Measurements from ENCODE around the gene RNF115. TPM values are rescaled to one million over a fixed set of nuclear protein-coding genes. Genes with fewer than 3 reads are reported as not detected.

The RNF115 gene
- total and polyA plus RNA-seq, 2 of the 13 experiments (the other 11 are each of a cell fraction or from before 2014, with no cell fraction given): 6.0 to 10.1 TPM

DNA sequence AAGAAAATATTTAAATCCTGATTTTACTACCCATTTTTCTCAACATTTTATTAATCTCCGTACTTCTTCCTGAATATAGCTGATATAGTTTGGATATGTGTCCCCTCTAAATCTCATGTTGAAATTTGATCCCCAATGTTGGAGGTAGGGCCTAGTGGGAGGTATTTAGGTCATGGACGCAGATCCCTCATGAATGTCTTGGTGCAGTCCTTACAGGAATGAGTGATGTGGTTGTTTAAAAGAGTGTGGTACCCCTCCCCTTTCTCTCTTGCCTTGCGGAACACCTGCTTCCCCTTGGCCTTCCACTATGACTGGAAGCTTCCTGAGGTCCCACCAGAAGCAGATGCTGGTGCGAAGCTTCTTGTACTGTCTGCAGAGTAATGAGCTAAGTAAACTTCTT, 17.5 kb downstream of the RNF115 start:
- TF ChIP-seq ZNF589 (CRISPR knock-in tag; conservative IDR thresholded peaks at IDR 0.05) (no peak), SOX6 (IDR thresholded peaks at IDR 0.05) (no peak), SOX6 (CRISPR knock-in tag; IDR thresholded peaks at IDR 0.05) (no peak), ZNF382 (CRISPR knock-in tag; IDR thresholded peaks at IDR 0.05; ENCODE audit: borderline replicate concordance) (no peak), ZNF292 (CRISPR knock-in tag; IDR thresholded peaks at IDR 0.05; ENCODE audit: borderline replicate concordance, low read depth) (no peak), TAF1 (CRISPR knock-in tag; IDR thresholded peaks at IDR 0.05) (no peak), NFE2L2 (IDR thresholded peaks at IDR 0.05; ENCODE audit: low read length) (no peak), TSC22D2 (CRISPR knock-in tag; IDR thresholded peaks at IDR 0.05; ENCODE audit: borderline replicate concordance) (no peak), SNAPC2 (CRISPR knock-in tag; IDR thresholded peaks at IDR 0.05) (no peak), POLR2AphosphoS2 (IDR thresholded peaks at IDR 0.05; ENCODE audit: low read depth, low read length) (no peak), TBX2 (CRISPR knock-in tag; IDR thresholded peaks at IDR 0.05; ENCODE audit: borderline replicate concordance) (no peak)
- TF ChIP-seq, protein P1, sequence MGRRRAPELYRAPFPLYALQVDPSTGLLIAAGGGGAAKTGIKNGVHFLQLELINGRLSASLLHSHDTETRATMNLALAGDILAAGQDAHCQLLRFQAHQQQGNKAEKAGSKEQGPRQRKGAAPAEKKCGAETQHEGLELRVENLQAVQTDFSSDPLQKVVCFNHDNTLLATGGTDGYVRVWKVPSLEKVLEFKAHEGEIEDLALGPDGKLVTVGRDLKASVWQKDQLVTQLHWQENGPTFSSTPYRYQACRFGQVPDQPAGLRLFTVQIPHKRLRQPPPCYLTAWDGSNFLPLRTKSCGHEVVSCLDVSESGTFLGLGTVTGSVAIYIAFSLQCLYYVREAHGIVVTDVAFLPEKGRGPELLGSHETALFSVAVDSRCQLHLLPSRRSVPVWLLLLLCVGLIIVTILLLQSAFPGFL (CRISPR knock-in tag; IDR thresholded peaks at IDR 0.05): no peak
- TF ChIP-seq, protein P2, sequence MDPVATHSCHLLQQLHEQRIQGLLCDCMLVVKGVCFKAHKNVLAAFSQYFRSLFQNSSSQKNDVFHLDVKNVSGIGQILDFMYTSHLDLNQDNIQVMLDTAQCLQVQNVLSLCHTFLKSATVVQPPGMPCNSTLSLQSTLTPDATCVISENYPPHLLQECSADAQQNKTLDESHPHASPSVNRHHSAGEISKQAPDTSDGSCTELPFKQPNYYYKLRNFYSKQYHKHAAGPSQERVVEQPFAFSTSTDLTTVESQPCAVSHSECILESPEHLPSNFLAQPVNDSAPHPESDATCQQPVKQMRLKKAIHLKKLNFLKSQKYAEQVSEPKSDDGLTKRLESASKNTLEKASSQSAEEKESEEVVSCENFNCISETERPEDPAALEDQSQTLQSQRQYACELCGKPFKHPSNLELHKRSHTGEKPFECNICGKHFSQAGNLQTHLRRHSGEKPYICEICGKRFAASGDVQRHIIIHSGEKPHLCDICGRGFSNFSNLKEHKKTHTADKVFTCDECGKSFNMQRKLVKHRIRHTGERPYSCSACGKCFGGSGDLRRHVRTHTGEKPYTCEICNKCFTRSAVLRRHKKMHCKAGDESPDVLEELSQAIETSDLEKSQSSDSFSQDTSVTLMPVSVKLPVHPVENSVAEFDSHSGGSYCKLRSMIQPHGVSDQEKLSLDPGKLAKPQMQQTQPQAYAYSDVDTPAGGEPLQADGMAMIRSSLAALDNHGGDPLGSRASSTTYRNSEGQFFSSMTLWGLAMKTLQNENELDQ (CRISPR knock-in tag; IDR thresholded peaks at IDR 0.05; ENCODE audit: borderline replicate concordance): no peak
- POLR2A ChIA-PET: no interaction called here
- no peaks in the 10 kb centered on the region for H3K9me3 ChIP-seq (ENCODE audit: low read length)
- CTCF ChIA-PET (ENCODE audit: low intra/inter-chr PET ratio, low total read pairs): no interaction called here
- DNase-seq (ENCODE audit: low spot score) (no peak), ATAC-seq (no peak), FAIRE-seq (no peak)
- H3K4me2 ChIP-seq (ENCODE audit: low read depth, low read length): no peak overlapping the region
- no TSS peak for BruUV-seq (replicated peaks)
- no peak overlapping the region for H3K4me3 ChIP-seq (replicated peaks in 1 of 3; ENCODE audit: insufficient read depth in 1 of 3, low read depth in 2 of 3, low read length in 3 of 3)
- no peak overlapping the region for H3K27ac ChIP-seq (ENCODE audit: extremely low read length, insufficient read depth, low read length)
- no peak overlapping the region for H2AFZ ChIP-seq (ENCODE audit: low read length)
- H3K9ac ChIP-seq (ENCODE audit: insufficient read depth, low read depth, low read length): no peak overlapping the region
- H3K27me3 ChIP-seq (ENCODE audit: control insufficient read depth in 1 of 2, insufficient read depth in 2 of 2, low read length in 2 of 2): no peaks in the 10 kb centered on the region
- in situ Hi-C loops (cut with HindIII; ENCODE audit: extremely low pct_ligation_motif_present, low pct_unique_long_range_greater_than_20kb): no loop called here
- 97% methylated on average over 4 of the region's 4 CpGs for WGBS (ENCODE audit: low lambda C conversion rate)
- intact Hi-C loops (cut with micrococcal nuclease; ENCODE audit: unreplicated experiment): no loop called here
- no peaks in the 10 kb centered on the region for H4K20me1 ChIP-seq (ENCODE audit: insufficient read depth, low read length)
- no peaks in the 10 kb centered on the region for H3K4me1 ChIP-seq (ENCODE audit: insufficient read depth, low read length)
- H3K36me3 ChIP-seq (replicated peaks in 1 of 2; ENCODE audit: control insufficient read depth in 1 of 2, insufficient read depth in 2 of 2, low read length in 2 of 2): peaks cover 0 to 2% of the 10 kb centered on the region in 2 experiments; a peak in 2 of 5 replicates
- peaks cover 20% of the 10 kb centered on the region for H3K79me2 ChIP-seq (ENCODE audit: insufficient read depth, low read length)

Measured in HepG2 (cell line).